Islet precursor cell (in vitro differentiated cells): ENCODE results near the gene ZFYVE9.
"Not testable (repeated sequence)": the region's sequence is repeated elsewhere in the genome, so short reads cannot be mapped to it uniquely, and the experiment has no call there.

Source experiments
- DNase-seq: peaks from one replicate; pipeline ENCODE4 v3.0.0-alpha.2; 2018

Gene ZFYVE9, protein sequence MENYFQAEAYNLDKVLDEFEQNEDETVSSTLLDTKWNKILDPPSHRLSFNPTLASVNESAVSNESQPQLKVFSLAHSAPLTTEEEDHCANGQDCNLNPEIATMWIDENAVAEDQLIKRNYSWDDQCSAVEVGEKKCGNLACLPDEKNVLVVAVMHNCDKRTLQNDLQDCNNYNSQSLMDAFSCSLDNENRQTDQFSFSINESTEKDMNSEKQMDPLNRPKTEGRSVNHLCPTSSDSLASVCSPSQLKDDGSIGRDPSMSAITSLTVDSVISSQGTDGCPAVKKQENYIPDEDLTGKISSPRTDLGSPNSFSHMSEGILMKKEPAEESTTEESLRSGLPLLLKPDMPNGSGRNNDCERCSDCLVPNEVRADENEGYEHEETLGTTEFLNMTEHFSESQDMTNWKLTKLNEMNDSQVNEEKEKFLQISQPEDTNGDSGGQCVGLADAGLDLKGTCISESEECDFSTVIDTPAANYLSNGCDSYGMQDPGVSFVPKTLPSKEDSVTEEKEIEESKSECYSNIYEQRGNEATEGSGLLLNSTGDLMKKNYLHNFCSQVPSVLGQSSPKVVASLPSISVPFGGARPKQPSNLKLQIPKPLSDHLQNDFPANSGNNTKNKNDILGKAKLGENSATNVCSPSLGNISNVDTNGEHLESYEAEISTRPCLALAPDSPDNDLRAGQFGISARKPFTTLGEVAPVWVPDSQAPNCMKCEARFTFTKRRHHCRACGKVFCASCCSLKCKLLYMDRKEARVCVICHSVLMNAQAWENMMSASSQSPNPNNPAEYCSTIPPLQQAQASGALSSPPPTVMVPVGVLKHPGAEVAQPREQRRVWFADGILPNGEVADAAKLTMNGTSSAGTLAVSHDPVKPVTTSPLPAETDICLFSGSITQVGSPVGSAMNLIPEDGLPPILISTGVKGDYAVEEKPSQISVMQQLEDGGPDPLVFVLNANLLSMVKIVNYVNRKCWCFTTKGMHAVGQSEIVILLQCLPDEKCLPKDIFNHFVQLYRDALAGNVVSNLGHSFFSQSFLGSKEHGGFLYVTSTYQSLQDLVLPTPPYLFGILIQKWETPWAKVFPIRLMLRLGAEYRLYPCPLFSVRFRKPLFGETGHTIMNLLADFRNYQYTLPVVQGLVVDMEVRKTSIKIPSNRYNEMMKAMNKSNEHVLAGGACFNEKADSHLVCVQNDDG (N-terminal part only)

GRCh38 chr1:52141513-52142219, at the start of gene ZFYVE9:
TSS of gene ZFYVE9 (plus strand) at chr1:52142089. CDS start at chr1:52233207, 91,118 bp downstream.
- DNase-seq: peak; percentile 86

- not testable (repeated sequence) for DNase-seq
Measured at GRCh38 chr1:52094300-52094699, 47.6 kb upstream of the ZFYVE9 start.

DNA sequence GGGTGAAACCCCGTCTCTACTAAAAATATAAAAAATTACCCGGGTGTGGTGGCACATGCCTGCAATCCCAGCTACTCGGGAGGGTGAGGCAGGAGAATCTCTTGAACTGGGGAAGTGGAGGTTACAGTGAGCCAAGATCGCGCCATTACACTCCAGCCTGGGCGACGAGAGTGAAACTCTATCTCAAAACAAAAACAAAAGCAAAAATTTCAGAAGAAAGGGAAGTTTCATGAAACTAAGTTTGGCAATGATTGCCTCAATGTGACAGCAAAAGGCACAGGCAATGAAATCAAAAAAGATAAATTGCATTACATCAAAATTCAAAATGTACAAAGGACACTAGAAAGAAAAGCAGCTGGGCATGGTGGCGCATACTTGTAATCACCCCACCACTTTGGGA, 45.7 kb upstream of the ZFYVE9 start:
- no peak for DNase-seq

GRCh38 chr1:52098139-52098871, 43.6 kb upstream of the ZFYVE9 start:
- DNase-seq: no peak

DNA sequence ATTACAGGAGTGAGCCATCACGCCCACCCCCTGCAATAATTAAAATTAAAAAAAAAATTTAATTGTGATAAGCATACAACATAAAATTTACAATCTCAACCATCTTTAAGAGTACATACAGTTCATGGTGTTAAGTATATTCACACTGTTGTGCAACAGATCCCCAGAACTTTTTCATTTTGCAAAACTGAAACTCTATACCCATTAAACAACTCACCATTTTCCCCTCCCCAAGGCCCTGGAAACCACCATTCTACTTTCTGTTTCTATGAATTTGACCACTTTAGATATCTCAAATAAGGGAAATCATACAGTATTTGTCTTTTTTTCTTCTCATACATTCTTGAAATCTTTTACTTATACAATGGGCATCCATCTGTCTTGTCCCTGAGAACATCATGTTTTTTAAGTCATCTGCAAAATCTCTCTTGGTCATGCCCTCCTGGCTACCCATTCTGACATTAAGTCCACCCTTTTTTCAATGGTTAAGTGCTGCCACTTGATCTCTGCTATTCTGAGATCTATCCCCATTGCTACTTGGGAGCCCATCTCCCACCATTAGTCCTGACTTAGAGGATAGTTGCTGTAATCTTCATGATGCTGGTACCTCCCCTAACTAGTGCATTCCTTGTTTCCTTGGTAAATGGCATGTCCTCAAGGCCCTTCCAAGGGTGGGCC, 39.4 kb upstream of the ZFYVE9 start:
- no peak for DNase-seq

- DNase-seq: no peak
Measured at GRCh38 chr1:52111492-52111891, 30.4 kb upstream of the ZFYVE9 start.

- DNase-seq: no peak
Measured at GRCh38 chr1:52112489-52112888, 29.4 kb upstream of the ZFYVE9 start.

DNA sequence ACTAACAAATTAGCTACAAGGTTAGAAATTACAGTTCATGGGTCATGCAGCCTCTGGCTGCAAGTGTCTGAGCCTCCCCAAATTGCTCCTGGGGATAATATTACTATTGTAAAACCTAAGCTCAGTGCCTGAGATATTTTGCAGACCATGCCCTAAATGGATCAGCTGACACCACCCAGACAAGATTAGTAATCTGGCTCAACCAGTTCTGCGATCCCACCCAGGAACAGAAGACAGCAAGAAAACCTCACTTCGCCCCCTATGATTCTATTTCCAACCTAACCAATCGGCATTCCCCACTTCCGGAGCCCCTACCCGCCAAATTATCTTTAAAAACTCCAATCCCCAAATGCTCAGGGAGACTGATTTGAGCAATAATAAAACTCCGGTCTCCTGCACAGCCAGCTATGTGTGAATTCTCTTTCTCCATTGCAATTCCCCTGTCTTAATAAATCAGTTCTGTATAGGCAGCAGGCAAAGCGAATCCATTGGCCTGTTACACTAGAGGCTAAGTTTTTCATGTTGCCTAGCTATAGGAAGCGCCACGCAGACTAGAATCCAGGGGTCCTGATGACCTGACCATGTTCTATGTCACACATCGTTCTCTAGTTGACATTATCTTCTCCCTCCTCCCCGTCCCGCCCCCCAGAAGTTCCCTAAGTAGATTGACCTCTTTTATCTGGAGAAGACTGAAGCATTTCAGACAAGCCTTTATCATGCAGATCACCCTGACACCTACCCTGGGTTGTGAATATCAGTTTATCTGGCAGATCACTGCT, 22.4 kb upstream of the ZFYVE9 start:
- DNase-seq: peak; percentile 84

- no peak for DNase-seq
Measured at GRCh38 chr1:52122384-52122783, 19.5 kb upstream of the ZFYVE9 start.

- no peak for DNase-seq
Measured at GRCh38 chr1:52123622-52124021, 18.3 kb upstream of the ZFYVE9 start.

- DNase-seq: no peak
Measured at GRCh38 chr1:52125736-52126359, 16.0 kb upstream of the ZFYVE9 start.

GRCh38 chr1:52127181-52128180, 14.4 kb upstream of the ZFYVE9 start:
- DNase-seq: no peak

DNA sequence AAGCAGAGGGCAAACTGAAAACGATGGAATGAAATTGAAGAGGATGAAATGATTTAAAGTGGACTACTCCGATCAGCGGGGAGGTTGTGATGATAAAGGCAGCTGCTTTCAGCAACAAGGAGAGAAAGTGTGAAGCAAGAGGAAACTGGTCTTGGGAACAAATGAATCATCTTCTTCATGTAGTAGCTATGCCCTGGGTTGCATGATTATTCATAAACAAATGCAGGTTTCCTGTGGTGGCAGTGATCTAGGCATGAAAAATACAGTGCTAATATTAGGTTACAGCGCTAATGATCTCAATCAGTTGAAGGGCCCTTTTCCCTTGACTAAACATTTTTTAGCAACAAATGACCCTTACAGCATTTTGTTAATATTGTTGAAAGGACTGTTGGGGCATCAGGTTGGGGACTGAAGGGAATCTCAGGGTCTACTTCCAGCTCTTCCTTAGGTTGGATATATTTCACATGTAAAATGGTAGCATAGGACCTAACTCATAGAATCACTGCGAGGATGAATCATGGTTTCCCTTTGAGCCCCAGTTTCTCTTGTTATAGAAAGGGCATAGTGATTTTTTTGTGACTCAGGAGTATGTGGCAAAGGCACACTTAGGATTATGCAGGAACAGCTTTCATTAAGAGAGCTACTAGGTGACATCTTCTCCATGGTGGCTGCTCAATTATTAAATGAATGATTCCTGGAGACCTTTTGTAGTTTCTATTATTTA, 1.9 kb upstream of the ZFYVE9 start:
- DNase-seq: no peak

GRCh38 chr1:52140633-52141512, 1.0 kb upstream of the ZFYVE9 start:
- no peak for DNase-seq

- DNase-seq: peak; percentile 77
Measured at GRCh38 chr1:52142220-52143183, 613 bp downstream of the ZFYVE9 start.

DNA sequence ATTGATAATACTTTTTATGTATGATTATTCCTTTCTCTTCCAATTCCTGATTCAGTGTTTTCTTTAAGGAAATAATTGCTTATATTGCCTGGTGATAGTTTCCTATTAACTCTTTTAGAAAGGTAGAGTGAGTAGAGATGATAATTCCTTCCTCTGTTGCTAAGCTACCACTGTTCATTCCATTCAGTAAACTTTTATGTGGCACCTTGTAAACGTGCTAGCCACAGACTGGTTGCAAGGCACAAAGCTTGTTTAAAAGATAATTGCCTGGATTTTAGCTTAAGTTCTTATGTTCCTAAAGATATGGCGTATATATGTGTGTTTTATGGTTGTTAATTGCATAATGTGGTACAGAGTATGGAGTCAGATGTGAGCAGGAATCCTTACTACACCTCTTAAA, 3.2 kb downstream of the ZFYVE9 start:
- DNase-seq: no peak
